ENCODE results near the gene BSN. TPM values are rescaled to one million over a fixed set of nuclear protein-coding genes. Genes with fewer than 3 reads are reported as not detected.
A peak's percentile ranks its signal among the peaks of the same experiment; 100 is the strongest.
"Not testable (repeated sequence)": the region's sequence is repeated elsewhere in the genome, so short reads cannot be mapped to it uniquely, and the experiment has no call there.

The BSN gene
- total RNA-seq, 1 experiment from 2014 or later, result 0.27 TPM

DNA sequence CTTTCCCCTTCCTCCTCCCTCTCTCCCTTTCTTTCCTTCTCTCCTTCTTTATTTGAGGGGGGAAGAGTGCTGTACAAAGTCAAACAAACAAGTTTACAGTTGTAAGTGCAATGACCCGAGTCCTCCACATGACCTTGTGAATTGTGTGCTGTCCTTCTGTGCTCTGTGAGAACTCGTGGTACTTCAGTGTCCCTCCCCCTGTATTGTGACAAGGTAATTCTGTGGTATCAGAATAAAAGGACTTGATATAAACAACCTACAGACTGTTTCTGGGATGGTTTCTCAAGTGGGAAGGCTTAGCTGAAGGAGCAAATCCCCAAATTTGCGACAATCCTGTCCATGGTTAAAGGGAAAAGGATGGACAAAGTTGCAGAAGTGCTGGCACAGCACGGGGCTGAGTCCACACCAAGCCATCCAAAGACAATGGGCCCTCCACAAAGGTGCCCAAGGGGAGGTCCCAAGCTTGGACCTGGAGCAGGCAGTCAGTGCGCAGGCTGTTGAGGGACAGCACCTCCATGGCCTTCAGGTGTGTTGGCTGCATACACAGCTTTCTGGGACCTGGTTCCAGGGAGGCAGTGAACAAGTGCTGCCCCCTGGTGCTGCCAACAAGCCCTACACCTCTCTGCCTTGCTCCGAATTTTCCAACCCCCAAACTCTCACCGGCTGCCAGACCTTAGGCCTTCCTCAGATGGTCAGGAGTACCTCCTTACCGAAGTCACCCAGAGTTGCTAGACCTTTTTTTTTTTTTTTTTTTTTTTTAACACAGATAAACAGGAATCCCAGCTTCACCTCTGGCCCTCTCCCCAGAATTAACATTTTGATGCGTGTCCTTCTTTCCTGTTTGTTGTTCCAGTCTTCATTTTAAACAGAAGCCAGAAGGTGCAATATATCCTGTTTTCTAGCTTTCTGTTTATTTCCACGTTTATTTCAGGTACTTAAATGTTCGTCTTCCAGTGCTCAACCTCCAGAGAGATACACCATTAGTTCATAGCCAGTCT lies 117.3 kb downstream of the BSN start:
- DNase-seq (ENCODE audit: low read depth), result peak; percentile 52

DNA sequence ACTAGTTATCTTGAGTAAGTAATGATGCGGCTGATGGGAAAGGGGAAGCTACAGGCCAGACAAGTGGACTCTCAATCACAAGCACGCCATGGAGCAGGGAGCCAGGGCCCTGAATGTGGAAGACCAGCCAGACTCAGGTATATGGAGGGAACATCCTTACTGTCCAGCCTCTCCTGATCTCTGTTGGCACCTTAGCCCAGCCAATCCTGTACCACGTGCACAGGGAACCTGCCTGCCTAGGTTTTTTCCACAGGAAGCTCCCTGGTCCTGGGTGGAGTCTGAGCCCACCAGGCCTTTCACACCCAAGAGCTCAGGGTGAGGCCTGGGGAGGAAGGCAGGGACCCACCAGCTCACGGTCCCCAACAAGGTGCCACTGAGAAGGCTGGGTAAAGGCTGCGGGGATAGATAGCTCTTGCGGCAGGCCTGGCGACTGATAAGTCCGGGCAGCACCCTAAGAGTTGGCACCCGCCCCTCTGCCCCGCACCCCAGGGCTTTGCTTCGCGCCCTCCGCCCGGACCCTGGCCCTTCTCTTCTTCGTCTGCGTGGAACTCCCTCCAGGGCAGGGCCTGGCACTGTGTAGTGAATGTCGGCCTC lies 118.9 kb downstream of the BSN start:
- DNase-seq (ENCODE audit: low read depth), result peak; percentile 13

DNA sequence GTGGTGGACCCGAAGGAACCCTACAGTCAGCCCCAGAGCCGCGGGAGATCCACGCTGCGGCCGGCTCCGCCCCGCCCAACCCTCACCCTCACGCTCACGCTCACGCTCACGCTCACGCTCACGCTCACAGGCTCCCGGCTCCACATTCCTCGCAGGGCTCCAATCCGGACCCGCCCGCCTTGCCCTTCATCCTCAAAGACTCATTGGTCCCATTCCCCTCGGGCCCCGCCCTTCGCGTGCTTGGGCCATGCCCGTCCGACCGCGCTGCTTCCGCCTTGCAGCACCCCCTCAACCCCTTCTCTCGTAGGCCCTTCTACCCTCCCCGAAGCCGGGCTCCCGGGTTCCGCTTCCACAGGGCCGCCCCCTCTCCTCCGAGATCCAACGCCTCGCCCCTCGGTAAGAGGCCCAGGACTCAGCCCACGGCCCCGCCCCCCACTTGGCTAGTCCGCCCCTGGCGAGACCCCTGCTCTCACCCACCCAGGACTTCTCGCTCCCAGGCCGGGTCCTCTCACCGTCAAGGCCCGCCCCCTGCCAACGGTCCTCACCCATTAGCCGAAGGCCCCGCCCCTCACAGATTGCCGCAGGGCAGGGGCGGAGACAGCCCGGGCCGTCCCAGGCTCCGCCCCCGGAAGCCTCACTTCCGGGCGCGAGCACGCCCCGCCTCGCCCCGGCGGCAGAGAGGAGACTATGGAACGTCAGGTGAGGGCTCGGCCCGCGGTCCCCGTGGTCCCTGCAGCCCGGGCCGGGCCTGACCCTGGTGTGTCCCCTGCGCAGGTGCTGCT lies 119.6 kb downstream of the BSN start, which contains the start of gene APEH:
Gene APEH, plus strand, starts transcription at position 637 of the 782 bp plus-strand sequence. Its CDS starts 51 bp downstream, at position 688.
- DNase-seq (ENCODE audit: low read depth), result peak; percentile 97

DNA sequence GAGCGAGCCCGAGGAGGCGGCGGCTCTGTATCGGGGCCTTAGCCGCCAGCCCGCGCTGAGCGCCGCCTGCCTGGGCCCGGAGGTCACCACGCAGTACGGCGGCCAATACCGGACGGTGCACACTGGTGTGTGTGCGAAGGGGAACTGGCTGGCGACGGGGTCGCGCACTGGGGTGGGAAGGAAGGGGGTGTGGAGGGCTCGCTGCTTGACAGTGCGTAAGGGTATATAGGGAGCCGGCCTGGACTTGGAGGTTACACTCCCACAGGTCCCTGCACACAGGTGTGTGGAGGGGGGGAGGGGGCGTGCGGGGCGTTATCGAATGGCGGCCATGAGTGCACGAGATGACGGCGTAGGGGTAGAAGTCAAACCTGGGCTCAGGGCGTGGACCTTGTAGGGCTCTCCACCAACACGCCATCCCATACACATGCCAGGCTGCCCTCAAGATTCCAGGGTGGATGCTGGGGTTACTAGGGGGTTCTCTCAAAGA lies 120.3 kb downstream of the BSN start:
- no peak for DNase-seq (ENCODE audit: low read depth)

GRCh38 chr3:49675912-49676311 lies 121.6 kb downstream of the BSN start:
- no peak for DNase-seq (ENCODE audit: low read depth)

DNA sequence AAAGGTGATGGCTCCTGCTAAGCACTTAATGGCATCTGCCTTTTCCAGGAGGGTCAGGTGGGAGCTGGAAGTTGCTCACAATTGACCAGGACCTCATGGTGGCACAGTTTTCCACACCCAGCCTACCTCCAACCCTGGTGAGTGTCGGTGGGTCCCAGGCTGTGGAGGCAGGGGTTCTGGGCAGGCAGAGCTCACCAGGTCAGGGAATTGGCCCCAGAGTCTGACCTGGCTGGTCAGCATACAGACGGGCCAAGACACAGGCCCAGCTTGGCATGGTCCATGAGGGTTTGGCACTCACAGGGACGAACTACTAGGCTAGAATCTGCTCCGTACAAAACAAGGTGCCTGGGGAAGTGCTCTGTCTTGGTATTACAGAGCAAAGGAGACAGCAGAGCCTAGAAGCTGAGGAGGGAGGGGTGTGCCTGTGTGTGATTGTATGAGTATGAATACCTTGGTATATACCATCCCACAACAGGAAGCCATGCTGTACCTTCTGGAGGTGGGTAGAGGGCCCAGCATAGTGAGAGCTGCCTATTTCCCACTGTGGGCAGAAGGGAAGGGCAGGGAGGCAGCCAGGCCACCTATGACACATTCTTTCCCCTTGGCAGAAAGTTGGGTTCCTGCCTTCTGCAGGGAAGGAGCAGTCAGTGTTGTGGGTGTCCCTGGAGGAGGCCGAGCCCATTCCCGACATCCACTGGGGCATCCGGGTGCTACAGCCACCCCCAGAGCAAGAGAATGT lies 126.4 kb downstream of the BSN start:
- DNase-seq (ENCODE audit: low read depth), result no peak

DNA sequence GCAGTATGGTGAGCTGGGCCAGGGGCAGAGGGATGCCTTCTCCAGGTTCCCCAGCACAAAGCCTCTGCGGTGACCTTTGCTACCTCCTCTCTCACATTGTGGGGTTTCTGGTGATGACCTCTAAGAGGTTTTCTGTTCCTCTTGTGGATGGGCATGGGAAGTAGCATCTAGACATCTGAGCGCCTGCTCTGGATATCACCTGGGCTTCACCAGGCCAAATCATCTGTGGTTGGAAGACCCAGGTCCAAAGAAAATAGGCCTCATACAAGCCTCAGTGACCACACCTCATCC lies 126.9 kb downstream of the BSN start:
- DNase-seq (ENCODE audit: low read depth), result no peak

DNA sequence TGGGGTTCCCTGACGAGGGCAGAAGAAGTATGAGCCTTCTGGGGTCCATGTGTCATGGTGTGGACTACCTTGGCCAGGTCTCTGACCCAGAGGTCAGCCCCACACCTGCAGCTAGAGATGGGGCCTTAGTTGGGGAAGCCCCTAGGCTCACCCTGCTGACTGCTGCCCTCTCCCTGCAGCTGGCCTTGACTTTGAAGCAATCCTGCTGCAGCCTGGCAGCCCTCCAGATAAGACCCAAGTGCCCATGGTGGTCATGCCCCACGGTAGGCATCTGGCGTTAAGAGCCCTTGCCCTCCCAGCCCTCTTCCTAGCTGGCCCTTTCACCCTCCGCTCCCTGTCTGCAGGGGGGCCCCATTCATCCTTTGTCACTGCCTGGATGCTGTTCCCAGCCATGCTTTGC lies 127.3 kb downstream of the BSN start:
- no peak for DNase-seq (ENCODE audit: low read depth)

- DNase-seq (ENCODE audit: low read depth), result no peak
Observed at GRCh38 chr3:49683162-49683561, 128.9 kb downstream of the BSN start.

- DNase-seq (ENCODE audit: low read depth), result not testable (repeated sequence)
Observed at GRCh38 chr3:49684453-49684852, 130.2 kb downstream of the BSN start.

DNA sequence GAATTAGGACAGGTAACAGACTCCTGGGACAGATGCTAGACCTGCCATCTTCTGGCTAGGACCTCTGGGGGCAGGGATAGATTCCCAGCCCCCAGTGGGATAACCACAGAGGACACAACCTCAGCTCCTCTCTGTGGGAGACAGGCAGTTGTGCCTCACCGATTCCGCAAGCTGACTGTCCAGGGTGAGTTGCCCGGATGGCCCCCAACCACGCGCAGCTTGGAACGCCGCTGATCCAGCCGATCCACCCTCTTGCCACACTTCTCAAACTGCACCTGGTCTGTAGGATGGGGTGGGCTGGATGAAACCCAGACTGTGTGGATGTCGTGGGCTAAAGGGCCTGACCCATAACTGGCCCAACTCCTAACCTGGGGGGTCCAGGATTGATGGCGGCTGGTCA lies 130.8 kb downstream of the BSN start:
- DNase-seq (ENCODE audit: low read depth), result not testable (repeated sequence)

GRCh38 chr3:49685846-49686245 lies 131.6 kb downstream of the BSN start:
- DNase-seq (ENCODE audit: low read depth), result not testable (repeated sequence)

DNA sequence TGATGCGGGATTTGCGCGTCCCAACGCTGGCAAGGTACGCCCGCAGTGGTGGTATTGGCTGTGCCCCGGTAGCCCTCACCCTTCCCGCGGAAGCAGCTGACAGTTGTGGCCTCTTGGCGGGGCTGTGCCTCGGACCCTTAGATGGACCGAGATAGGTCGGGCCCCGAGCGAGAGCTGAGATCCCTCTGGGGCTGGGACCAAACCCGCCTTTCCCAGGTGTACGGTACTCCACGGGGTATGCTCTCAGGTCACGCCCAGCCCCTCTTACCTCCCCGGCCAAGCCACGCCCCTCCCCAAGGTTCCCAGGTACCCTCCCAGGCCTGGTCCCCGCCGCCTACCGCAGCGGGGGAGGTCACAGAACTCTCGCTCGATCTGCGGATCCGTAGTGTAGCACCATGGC lies 132.1 kb downstream of the BSN start:
- not testable (repeated sequence) for DNase-seq (ENCODE audit: low read depth)

DNA sequence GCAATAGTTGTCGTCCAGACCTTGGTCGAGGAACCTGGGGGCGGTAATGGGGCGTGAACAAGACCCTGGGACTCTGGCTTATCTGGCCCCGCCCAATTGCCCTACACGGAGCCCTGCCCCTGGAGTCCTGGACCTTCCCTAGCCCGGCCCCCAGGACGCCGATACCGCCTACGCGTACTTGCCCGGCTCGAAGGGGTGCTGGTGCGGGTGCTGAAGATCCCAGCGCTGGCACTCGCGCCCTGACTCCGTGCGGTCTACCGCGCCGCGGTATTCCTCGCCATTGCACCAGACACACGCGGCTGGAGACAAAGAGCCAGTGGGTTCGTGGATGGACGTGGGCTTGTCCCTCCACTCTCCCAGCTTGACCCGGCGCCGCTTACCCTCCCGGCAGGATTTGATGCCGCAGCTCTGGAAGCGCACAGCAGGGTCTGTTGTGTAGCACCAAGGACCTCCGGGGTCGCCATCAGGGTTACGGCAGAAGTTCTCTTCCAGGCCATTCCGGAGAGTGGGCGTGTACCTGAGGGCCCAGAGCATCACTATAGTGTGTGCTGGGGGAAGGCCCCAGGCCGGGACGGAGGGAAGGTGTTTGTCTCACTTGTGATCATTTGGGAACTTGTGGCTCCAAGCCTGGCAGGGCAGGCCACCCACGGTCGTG lies 132.6 kb downstream of the BSN start:
- DNase-seq (ENCODE audit: low read depth), result peak; percentile 47

DNA sequence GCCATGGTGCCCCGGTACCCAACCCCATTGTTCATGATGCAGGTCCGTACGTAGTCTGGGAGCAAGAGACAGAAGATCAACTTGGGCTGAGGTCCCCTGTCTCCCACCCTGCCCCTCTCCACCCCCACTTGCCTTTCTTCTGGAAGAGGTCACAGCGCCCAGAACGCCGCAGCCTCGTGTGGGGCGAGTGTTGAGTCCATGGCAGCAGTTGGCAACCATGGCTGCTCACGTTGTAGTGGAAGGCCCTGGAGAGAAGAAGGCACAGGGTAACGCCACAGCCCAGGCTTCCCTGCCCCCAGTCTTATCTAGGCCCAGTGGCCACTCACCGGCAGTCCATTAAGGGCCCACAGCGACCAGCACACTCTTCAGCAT lies 133.1 kb downstream of the BSN start:
- DNase-seq (ENCODE audit: low read depth), result not testable (repeated sequence)

- DNase-seq (ENCODE audit: low read depth), result not testable (repeated sequence)
Observed at GRCh38 chr3:49688338-49689045, 134.2 kb downstream of the BSN start.

GRCh38 chr3:49689046-49689907 lies 135.0 kb downstream of the BSN start, which contains the start of the genes MST1 and RNF123:
TSS of gene MST1 (minus strand) at chr3:49689474. CDS start at chr3:49688691, 783 bp downstream.
TSS of gene RNF123 (plus strand) at chr3:49689557. CDS start at chr3:49691166, 1,609 bp downstream.
- DNase-seq (ENCODE audit: low read depth), result peak; percentile 76

- DNase-seq (ENCODE audit: low read depth), result not testable (repeated sequence)
Observed at GRCh38 chr3:49689908-49690624, 135.8 kb downstream of the BSN start.

All from M059J (cell line).